T-helper 2 cell (primary cell): Measurements from ENCODE around the gene TBC1D4.

ENCODE experiments used
- DNase-seq, 5 experiments: peaks; one replicate each; pipeline versions ENCODE4 v3.0.0 to v3.0.0-alpha.2; 2012 to 2022

TBC1D4 gene

DNA sequence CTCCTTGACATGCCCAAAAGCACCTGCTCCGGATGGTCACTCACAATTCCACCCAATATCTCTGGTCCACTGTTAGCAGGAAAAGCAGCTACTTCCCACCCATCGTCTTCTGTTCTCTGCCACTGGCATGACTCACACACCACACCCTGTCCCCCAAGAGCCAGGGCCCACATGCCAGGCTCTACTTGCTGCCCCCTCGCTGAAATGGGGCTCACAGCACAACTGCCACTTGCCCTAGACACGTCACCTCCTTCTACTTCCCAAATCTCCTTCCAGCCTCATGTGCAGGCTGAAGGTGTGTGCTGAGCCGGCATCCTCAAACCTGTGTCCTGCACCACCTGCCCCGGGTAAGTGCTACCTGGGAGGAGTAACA lies 65.0 kb downstream of the TBC1D4 start:
- no peak for DNase-seq

DNA sequence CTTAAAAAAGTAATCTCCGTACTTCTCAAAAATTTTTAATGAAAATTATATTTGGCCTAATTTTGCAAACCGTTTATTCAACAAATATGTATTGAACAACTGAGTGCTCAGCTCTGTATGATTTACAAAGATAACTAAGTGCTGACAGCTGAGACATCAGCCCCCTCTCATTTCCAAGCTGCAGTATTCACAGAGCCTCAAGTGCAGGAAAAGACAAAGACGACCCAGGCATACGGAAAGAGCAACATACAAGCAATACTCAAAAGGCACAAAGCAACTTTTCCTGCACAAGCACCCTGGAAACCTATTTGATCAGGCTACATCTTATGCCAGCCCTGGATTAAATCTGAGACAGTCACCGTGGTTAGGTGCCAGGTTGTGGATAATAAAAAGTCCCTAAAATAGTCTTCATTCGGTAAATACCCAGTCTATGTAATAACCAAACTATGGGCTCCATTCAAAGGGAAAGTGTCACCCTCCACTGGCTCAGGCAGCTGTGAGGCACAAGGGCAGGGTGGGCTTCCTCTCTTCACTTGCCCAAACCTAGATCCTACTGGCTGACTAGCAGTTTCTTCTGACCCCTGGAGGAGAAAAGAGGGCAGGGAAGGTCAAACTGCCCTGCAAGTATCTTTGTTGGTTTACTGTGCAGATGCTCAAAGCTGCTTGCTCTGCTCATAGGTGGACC lies 65.5 kb downstream of the TBC1D4 start:
- DNase-seq, result no peak

DNA sequence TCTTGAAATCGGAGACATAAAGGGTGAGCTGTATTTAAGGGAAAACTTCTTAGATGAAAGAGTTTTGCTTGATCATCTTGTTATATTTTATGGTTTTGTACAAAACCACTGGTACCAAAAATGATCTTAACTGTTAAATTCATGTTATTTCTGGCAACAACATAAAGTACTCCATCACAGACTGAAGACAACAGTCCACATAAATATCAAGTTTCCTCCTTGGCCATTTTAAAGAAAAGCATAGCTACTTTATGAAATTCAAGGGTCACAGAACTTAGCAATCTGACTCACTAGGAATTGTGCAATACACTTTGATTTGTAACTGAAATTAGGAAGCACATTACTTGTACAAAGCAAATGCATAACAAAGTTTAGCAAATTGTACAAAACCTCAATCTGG lies 66.3 kb downstream of the TBC1D4 start:
- DNase-seq, result no peak

DNA sequence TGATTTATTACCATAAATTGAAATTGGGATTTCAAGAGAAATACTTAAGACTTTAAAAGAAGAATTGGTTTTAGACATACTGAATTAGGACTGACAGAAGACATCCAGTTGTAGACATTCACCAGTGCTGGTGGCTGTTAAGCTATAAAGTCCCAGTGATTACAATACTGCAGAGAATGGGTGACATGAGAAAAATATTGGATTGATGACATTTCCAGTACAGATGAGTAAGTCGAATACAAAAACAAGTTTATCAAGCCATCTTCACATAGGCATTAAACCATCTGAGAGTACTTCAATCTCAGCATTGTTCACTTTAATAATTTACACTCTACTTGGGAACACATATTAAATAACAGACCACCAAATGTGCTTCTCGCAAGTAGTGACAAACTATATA lies 66.8 kb downstream of the TBC1D4 start:
- DNase-seq, result no peak

DNA sequence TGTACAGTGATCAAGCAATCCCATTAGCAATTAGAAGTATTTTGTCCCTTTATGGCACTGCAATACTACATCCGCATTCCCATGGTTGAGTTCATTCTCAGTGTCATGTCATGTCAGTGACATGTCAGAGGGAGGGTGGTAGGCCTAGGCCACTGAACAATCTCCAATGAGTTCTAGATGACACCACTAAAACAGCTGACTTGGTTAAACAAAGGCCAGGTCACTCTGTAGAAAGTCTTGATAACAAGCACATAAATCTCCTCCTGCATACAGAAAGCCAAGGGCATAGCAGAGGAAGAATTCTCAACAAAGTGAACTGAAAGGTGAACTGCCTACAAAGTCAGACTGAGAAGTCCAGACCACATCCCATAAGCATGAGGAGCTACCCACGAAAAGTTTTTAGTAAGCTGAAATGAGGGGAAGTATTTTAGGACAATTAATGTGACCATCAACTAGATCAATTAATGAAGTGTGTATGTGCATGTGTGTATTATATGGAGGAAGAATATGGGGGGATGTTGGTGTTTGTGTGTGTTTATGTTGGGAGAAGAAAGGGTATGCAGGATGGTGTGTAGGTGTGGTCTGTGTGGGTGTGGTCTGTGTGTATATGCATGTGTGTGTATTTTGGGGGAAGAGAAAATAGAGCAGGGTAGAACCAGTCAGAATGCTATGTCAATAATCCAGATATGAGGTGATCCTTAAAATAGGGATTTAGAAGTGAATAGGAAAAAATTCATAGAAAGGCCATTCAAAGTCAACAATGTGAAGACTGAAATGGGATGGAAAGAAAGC lies 67.7 kb downstream of the TBC1D4 start:
- DNase-seq, result no peak

DNA sequence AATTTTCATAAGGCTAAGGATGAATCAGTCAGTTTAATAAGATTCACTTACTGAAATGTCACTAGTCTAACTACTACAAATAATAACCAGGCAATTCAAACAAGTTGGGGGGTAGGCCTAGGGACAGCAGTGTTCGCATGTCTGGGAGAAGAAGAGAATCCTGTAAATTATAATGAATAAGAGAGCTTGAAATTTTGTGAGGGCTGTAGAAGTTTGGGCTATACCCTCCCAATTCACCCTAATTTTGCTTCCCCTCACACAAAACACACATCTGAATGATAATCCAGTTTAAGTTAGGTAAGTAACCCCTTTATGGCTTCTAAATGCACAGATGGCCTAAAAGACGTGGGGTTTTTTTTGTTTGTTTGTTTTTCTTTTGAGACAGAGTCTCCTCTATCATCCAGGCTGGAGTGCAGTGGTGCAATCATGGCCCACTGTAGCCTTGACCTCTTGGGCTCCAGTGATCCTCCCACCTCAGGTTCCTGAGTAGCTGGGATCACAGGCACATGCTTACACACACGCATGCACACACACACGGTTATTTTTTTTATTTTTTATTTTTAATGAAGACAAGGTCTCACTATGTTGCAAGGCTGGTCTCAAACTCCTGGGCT lies 69.9 kb downstream of the TBC1D4 start:
- DNase-seq, result no peak

DNA sequence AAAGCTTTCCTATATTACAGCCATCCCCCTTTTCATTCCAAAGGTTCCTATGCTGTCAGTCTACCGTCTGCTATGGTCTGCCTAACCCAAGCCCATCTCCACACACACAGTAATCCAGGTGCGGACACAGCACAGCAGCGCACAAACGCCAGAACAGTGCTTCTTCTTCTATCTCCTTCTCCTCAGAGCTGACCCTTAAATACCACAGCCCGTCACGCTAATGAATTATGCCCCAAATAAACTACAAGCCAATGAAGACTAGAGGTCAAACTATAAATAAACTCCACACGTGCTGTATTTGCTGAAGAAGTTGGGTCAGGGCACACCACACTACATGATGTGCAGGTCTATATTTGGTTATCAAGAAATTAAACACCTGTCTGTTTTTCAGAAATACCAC lies 71.8 kb downstream of the TBC1D4 start:
- no peak for DNase-seq

DNA sequence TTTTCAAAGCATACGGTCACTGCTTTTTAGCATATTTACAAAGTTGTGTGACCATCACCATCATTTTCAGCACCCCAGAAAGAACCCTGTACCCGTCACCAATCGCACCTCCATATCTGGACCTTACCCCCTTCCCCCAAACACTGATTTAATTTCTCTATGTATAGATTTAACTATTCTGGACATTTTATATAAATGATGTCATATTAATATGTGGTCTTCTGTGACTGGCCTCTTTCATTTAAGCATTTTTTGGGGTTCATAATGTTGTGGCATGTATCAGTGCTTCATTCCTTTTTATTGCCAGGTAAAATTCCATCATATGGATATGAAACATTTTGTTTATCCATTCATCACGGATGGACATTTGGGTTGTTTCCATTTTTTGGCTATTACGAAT lies 74.0 kb downstream of the TBC1D4 start:
- DNase-seq, result no peak

DNA sequence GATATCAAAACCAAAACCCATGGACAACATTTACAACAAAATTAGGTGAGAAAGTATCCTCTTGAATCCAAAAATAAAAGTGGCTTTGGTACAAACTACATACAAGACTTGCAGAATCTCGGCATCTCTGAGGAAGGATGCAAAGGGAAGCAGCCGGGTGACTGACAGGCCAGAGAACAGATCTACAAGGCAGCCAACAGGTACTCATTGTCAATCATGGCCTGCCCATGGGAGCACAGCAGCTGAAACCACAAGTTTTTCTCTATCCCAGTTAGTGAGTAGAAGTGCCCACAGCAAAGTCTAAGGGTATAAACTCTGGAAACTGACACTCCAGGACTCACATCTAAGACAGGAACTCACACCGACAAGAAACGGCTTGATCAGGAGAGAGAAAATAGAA lies 74.5 kb downstream of the TBC1D4 start:
- DNase-seq, result no peak

DNA sequence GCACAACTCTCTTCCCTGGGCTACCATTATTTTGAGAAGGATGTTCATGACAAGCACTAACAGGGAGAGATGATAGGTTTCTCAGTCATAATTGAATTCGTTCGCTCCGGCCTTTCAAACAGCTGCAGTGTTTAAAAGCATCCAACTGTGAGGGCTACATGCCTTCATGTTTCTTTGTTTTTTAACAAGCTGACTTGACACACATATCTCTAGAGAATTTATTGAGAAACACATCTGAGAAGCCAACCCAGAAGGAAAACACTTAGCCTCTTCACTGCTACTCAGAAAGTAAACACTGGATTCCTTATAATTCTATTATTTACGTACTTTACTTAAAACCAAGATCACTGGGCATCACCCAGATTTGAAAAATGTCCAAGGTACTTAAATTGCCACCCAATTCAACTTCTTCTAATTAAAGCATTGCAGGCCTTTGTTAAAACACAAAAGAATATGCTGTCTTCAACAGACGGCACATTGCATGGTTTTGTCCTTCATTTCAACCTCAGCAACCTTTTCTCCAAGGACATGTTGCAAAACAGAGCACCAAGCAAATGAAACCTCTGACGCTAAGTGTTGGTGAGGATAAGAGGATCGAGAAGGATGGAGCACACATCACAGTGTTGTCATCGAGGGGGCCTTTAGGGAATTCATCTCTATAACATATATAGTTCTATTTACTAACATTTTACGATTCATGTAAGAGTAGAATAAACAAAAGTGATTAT lies 75.8 kb downstream of the TBC1D4 start:
- no peak for DNase-seq

DNA sequence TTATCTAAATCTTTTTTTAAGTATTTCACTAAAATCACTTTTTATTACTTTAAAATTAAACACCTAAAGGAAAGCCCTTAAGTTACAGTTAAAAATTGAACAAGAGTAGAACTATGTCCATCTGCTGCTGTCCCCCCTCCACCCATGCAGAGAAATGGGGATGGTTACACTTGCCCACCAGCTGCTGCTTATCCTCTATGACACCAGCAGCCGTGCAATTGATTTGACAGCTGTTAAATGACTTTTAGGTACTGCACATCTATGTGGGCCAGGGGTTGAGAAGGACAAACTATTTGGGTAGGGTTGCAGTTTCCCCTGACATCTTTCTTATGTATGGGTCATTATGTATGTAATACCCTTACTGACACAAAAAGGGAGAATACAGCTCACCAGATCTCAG lies 77.2 kb downstream of the TBC1D4 start:
- no peak for DNase-seq

DNA sequence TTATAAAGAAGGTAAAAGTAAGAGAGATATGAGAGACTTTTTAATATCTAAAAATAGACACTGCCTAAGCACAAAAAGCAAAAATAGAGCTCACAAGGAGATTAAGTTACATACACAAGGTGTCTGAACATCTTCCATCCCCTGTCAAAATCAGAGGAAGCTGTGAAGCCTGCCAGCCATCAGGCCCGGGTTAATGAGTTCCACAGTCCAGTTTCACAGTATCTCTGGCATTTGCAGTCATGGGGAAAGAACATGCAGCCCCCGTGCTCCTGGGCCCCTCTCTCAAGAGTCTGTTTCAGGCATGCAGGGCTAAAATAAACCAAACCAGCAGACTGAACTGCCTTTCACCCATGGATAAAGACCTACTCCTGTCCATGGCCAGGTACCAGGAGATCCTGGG lies 79.2 kb downstream of the TBC1D4 start:
- DNase-seq, result no peak

DNA sequence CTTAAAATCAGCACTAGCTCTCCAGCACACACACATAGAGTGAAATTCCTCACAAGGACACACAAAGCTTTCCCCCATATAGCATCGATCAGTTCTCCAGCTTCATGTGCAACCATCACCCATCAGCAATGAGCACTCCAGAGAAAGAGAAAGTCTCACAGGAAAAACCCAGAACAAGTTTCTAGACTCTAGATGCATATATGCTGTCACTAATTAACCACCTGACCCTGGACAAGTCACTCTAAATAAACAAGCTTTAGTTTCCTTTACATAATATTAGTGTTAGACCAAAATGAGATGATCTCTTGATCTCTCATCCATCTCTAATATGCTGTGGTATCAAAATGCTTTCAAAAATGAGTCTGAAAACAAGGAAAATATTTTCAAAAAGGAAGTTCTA lies 81.2 kb downstream of the TBC1D4 start:
- no peak for DNase-seq

DNA sequence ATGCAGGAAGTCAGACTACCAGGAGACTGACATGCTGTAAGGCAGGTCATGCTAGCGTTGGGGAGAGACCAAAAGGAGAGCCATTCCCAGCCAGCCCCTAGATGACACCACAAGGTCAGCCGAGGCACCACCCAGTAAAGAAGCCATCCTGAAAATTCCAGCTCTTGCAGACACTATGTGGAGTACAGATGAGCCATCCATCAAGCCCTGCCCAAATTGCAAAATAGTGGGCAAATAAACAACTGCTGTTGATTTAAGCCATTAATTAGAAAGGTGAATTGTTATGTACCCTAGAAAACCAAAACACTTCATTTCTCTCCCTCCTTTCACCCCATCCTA lies 82.1 kb downstream of the TBC1D4 start:
- no peak for DNase-seq

DNA sequence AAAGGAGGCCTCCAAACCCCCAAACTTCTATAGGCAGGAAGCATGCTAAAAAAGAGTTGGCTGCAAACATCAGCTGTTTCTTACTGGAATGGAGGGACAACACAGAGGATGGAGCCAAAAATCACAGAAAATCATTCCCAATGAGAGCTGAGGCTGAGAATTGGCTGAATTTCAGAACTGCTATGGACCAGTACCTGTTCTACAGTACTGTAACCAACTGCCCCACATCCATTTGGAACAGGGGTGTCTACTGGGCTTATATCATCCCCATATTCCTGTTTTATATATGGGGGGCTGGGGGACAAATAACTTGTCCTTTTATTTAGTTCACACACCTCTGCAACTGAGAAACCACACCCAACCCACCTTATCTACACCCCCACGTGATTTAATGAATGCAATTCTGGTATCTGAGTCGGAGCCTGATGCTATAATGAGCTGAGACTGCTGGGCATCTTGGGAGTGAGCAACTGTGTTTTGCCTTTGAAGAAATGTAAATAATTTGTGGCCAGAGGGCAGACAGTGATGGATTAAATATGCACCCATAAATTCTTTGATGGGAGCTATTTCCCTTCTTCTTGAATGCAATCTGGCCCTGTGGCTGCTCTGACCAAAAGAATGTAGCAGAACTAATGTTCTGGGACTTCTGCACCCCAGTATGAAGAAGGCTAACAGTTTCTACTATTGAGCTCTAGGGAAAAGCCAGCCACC lies 82.6 kb downstream of the TBC1D4 start:
- DNase-seq, result no peak

DNA sequence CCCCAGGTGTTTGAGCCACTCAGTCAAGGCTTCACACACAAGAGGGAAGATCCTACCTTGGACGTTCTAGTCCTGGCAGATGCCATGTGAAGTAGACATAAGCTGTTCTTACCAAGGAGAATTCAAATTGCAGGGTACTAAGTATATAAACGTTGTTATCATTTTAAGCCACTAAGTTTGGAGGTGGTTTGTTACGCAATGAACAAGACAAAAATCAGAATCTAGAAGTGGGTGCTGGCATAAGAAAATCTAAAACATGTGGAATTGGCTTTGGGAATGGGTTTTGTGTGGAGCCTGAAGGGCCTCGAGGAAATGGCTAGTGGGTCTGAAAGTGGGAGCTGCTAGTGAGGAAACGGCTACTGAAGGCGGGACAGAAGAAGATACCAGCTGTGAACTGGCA lies 83.9 kb downstream of the TBC1D4 start:
- no peak for DNase-seq

DNA sequence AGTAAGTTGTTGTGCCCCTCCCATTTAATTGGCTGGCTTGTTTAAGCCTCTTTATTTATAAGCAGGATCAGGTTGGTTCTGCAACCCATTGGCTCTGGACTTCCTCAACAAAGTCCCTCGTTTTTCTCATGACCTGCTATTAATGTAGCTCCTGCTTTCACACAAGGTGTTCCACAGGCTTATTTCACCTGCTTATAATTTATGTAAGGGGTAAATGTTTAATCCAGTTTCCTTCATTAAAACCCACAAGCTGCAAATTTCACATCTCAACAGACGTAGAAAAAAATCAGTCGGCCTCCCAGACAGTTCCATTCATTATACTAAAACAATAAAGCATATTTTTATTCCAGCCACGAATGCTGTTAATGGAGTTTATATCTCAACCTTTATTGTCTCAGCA lies 86.1 kb downstream of the TBC1D4 start:
- no peak for DNase-seq

DNA sequence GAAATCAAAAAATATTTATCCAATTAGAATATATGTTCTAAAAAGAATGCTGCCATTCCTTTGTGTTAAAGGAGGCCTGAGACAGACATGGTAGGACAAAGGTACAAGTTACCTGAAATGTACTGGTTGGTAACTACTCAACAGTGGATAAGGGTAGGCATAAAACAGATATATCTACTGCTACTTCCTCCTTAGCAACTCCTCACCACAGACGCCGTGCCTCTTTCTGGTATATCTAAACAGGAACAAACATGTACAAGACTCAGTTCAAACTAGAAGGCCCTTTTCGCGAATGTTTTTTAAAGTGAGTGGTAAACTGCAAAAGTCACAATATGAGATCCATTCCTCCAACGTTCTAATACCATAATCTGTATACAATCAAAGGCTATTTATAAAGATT lies 86.9 kb downstream of the TBC1D4 start:
- DNase-seq, result peak in 1 of 5 experiments; percentile 18

DNA sequence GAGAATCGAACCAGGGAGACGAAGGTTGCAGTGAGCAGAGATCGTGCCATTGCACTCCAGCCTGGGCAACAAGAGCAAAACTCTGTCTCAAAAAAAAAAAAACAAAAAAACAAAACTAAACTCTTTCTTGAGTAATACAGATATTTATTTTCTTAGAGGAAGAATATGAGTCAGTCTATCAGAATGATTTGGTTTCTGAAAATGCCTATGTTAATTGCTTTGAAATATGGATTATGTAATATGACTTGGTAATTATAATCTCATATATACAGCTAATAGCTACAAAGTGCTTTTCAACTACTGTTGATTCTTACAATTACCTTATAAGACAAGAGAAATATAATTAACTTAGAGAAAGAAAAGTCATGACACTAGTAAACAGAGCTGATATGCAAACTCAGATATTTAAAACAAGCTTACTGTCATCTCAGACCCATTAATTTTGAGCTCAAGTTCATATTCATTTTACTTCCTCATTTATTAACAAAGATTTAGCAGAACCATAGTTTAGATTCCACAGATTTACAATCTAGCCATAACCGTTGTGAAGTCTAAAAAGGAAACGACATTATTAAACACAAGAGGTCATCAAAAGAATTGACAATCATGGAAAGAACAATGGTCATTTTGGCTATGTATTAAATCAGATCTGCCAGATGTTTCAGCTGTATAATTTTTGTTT lies 88.0 kb downstream of the TBC1D4 start:
- no peak for DNase-seq

DNA sequence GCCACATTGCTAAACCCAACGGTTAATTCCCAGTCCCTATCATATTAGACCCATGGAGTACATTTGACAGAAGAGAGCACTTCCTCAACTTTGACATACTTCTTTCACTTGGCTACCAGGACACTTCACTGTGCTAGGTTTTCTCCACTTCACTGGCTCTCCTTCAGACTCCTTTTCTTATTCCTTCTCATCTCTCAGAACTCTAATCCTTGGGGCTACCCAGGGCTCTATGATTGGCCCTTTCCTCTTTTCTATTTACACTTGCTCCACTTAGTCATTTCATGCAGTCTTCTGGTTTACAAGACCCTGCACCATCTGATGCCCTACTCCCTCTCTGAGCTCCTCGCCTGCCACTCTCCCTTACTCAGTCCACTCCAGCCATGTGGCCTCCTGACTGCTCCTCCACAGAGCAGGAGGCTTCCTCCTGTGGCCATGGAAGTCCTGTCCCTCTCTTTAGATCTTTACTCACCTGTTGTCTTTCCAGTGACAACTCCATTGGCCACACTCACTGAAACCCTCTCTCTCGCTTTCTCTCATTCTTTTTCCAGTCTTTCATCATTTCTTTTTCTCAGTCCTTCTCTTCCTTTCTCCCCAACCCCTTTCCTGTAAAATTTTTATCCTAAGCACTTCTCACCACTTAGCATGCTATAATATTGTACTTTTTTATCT lies 90.4 kb downstream of the TBC1D4 start:
- DNase-seq, result no peak

DNA sequence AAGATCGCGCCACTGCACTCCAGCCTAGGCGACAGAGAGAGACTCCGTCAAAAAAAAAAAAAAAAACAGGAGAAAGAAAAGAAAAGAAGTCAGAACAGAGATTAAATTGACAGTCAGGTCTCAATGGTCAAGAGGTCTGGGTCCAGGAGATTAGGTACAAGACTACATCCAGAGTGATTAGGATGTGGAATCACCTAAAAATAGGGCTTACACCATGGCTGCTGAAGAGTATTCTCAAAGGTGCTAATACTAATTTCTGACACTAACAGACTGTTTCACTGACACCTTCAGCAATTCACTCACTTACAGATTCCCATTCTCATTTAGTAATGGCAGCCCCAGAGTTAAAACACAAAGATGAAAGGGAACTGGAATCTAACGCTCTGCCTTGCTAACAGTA lies 91.7 kb downstream of the TBC1D4 start:
- no peak for DNase-seq

DNA sequence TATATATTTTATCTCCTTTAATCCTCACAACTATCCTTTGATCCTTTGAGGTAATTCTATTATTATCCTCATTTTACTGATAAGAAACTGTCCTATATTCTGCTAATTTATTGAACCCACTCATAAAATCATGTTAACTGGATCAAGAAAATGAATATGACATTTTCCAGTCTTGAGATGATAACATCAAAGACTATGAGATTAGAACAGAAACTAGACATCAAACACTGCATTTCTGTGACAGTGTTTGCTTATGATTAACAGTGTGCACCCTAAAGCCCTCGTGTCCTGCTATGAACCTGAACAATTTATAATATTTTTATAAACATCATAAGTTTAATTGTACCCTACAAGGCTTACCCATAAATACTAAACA lies 96.3 kb downstream of the TBC1D4 start:
- no peak for DNase-seq
